Sigmoid colon (tissue), 4 donors: ENCODE measurements around the gene PRKCA.

ENCODE experiments used
- CTCF ChIP-seq, 4 experiments: fragments of 450-650 bp in 3 of 4; fragments of 200-600 bp in 1 of 4; IDR thresholded peaks; one replicate each; pipeline ENCODE4 v1.5.1; 2016 to 2019; ENCODE audit warnings: antibody characterized with exemption in 4 of 4, mild to moderate bottlenecking in 3 of 4, moderate library complexity in 2 of 4
- EP300 ChIP-seq, 4 donors: sonication (generic); formaldehyde crosslinking; IDR thresholded peaks; one replicate each; pipeline ENCODE4 v1.6.1; 2017; ENCODE audit warnings: antibody characterized with exemption in 4 of 4
- POLR2A ChIP-seq, 2 donors: fragments of 450-650 bp; IDR thresholded peaks; one replicate each; pipeline ENCODE4 v1.6.1; 2016; ENCODE audit warnings: antibody characterized with exemption in 2 of 2, mild to moderate bottlenecking in 2 of 2, moderate library complexity in 2 of 2
- POLR2AphosphoS5 ChIP-seq, 4 donors: sonication (generic); formaldehyde crosslinking; IDR thresholded peaks; one replicate each; pipeline ENCODE4 v1.6.1; 2017; ENCODE audit warnings: antibody characterized with exemption in 4 of 4

GRCh38 chr17:66678827-66679226, 376.4 kb downstream of the PRKCA start:
- no peak for TF ChIP-seq CTCF (IDR thresholded peaks at IDR 0.05)
- TF ChIP-seq POLR2AphosphoS5 (IDR thresholded peaks at IDR 0.05): no peak
- TF ChIP-seq POLR2A (IDR thresholded peaks at IDR 0.05): no peak
- no peak for TF ChIP-seq EP300 (IDR thresholded peaks at IDR 0.05)
